Stimulated activated CD4-positive, alpha-beta T cell treated with anti-CD3 and anti-CD28 coated beads, Interleukin-15, amount 100 ng/mL, for 24 hours (primary cell): ENCODE measurements around the gene TBX6.
"Not testable (repeated sequence)": the region's sequence is repeated elsewhere in the genome, so short reads cannot be mapped to it uniquely, and the experiment has no call there.

Experiments used
- DNase-seq: peaks from one replicate; pipeline ENCODE4 v3.0.0-alpha.2; 2020

TBX6 gene

DNA sequence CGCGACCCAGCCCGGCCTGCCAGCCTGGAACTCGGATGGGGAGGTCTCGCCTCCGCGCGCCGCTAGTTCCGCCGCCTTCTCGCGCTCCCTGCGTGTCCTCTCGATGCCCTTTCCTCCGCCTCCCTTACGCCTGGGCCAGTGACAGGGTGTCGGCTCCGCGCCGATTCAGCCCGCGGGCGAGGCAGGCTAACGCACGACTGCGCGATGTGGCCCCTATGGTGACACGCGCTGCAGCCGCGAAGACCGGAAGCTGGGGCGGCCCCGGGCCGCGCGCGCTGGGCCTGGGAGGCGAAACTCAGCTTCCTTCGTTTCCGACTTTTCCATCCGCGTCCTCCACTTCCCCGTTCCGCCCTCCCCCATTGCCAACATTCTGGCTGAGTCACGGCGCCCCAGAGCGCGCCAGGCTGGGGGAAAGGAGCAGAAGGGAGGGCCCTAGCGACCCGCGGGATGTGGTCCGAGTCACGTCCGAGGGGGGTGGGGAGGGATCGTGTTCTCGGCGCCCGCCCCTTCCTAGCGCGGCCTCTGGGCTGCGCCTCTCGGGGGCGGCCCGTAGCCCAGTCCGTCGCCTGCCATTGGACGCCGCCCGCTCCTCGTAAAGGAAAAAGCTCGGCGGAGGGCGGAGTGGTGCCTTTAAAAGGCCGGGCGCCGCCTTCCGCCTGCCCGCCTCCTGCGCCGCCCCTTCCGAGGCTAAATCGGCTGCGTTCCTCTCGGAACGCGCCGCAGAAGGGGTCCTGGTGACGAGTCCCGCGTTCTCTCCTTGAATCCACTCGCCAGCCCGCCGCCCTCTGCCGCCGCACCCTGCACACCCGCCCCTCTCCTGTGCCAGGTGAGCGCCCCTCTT is 26.4 kb downstream of the TBX6 start, which contains the start of gene ALDOA:
TSS of gene ALDOA (plus strand) at position 659 of the 841 bp plus-strand sequence. CDS start 1,138 bp downstream, outside the sequence.
- peak; percentile 99 for DNase-seq

DNA sequence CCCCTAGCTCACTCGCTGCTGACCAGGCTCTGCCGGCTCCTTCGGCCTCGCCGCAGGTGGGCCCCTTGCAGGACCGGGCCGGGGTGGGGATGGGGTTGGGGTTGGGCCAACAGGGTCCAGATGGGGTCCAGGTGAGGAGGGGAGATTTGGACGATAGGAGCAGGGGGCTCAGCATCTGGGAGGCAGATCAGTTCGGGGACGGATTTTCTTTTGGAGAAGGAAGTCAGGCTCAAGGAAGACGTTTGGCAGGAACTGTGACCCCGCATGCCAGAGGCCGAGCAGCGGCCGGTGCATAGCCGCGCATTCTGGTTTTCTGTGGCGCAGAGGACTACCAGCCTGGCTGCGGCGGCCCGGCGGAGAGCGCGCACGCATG is 27.0 kb downstream of the TBX6 start:
- DNase-seq: no peak

- DNase-seq: peak; percentile 86
Measured at GRCh38 chr16:30063893-30064728, 27.6 kb downstream of the TBX6 start.

DNA sequence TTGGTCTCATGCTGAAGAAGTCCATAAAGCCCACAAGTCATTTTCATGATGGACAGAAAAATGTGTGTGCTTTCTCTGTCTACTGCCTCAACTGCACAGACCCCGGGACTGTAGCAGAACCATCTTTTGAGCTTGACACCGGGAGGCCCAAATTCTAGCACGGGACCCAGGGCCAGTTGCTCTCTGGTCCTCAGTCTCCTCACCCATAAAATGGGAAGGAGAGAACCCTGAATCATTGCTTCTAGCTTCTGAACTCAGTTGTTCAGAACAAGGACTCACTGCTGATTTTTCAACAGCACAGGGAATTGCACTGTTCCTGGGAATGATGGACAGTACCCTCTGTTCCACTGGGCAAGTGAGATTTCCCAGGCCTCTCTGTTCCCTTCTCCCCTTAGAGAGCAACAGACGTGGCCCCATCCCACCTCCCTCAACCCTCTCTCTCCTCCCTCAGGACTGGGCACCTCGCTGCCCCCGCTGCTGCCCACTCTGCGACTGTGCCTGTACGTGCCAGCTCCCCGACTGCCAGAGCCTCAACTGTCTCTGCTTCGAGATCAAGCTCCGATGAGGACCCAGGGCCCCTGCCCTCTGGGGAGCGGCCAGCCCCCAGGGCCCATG is 28.3 kb downstream of the TBX6 start:
- no peak for DNase-seq

DNA sequence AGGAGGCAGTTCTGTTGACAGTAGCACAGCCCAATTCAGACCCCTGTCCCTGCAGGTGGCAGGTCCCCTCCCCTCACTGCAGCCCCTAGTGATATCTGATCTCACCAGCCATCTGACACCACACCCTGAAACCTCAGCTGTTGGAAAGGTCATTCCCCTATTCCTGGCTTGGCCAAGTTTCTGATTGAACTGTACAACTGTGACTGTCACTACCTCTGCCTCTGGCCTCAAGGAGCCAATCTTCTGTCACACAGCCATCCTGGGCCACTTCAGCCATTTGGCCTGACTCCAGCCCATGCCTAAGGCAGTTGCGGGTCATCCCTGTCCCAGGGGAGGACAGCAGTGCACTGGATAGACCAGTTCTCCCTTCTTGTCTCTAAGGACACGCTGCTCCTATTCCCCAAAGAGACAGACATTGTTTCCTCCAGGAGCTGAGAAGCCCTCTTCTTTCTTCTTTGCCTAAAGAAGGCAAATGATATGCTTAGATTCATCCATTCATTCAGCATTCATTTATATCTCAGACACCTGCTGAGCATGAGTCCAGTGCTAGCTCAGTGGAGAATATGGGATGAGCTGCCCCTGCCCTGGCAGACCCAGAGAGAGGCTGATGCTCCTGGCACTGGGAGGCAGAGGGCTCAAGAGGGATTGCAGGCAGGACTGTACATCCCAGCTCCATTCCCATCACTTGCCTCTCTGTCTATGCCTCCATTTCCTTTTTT is 30.7 kb downstream of the TBX6 start:
- DNase-seq: no peak

DNA sequence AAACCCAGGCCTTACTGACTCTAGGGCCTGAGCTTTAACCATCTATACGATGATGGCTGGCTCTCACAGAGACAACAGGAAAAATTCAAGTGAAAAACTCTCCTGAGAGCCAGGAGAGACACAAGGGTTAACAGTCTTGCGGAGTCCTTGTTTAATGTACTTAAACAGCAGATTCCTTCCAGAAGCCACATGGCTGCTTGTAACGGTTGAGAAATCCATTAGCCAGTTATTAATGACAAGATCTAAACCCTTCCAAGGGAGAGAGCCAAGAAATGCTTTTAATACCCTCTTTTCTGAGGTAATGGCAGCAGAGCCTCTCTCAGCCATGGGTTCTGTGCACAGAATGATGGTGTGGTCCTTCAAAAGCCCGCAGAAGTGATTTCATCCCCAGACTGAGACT is 31.4 kb downstream of the TBX6 start:
- no peak for DNase-seq

- DNase-seq: peak; percentile 74
Measured at GRCh38 chr16:30054959-30055553, 36.7 kb downstream of the TBX6 start.

DNA sequence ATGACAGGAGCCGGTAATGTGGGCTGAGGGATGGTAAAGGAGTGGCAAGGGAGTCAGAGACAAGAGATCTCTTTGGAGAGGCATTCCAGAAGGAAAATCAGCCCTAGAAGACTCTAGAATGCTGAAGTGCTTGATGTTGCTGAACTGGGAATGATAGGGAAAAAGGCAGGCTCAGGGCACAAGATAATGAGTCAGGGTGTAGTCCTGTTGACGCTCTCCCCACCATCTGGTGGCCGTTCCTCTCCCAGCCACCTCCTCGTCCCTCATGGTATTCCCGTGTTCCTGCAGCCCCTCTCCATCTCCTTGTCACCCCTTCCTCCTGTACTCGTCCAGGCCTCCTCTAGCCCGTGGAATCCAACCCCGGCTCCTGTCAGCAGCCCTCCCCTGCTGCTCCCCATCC is 37.3 kb downstream of the TBX6 start:
- no peak for DNase-seq

- peak; percentile 16 for DNase-seq
Measured at GRCh38 chr16:30053376-30054015, 38.2 kb downstream of the TBX6 start.

DNA sequence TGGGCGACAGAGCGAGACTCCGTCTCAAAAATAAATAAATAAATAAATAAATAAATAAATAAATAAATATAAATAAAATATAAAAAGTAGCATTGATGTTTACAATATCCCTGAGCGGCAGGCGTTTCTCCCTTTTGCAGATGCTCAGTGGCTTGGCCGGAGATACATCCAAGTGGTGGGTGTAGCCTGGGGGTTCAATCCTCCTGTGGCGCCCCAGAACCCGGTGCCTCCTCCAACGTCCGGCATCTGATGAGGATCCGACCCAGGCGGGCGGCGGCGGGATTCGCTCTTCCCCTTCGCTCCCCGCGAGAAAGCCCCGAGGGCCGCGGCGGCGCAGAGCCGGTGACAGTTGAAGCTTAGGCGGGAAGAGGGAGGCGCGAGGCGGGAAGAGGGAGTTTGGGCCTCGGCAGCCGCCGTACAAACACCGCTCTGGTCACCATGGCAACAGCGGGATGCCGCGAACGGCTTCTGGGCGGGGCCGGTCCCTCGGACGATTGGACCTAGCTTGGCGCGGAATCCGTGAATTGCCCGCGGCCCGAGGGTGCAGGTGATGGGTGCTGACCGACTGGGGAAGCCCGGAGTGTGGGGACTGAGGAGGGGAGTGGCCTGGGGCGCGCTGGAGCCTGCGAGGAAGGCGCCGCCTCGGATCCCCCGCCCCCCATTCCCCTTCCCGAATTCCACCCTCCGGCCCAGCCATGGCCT is 38.9 kb downstream of the TBX6 start:
- DNase-seq: peak; percentile 96

GRCh38 chr16:30051518-30051917 is 40.2 kb downstream of the TBX6 start:
- DNase-seq: no peak

DNA sequence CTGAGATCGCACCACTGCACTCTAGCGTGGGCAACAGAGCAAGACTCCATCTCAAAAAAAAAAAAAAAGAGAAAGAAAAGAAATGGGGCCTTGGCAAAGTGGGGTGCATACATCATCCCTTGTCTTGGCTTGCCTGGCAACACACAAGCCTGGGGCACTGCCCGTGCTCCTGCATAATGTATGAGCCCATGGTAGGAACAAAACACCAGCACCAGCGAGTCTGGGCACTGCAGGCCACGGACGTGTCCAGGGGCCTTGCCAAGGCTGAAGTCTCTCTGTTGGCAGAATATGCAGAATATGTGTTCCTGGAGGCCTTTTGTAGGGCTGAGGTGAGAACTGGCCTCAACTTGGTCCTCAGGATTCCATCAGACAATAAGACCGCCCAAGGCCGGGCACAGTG is 41.9 kb downstream of the TBX6 start:
- DNase-seq: no peak

DNA sequence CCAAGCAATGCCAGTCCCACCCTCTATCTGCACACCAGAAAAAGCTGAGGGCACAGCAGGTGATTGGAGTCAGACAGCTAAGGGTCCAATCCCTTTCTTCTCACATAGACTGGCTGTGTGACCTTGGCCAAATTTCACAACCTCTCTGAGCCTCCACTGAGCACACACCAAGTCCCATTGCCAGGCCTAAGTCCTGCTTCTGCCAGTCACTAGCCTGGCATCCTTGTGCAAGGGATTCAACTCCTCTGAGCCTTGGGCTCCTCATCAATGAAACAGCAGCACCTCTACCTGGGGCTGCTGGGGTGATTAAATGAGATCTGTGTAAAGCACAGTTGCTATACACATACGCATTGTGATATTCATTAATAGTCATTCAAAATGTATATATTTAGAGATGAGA is 45.1 kb downstream of the TBX6 start:
- DNase-seq: no peak

DNA sequence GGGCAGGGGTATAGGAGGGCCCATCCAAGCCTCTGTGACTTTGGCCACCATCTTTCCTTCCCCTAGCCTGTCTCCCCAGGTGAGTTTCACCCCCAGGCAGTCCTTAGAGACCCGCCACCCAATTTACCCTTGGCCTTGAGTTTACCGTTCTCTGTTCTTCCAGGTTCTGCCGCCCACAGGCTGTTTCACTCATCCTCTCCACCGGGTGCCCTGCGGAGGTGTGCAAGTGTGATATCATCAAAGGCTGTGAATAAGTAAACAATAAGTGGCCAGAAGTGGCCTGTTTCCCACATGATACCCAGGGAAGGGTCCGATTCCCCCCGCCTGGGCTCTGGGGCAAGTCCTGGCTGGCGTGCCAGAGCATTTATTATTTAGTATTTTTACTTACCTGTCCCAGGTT is 45.5 kb downstream of the TBX6 start:
- no peak for DNase-seq

GRCh38 chr16:30041841-30042240 is 49.9 kb downstream of the TBX6 start:
- no peak for DNase-seq

GRCh38 chr16:30040690-30041089 is 51.0 kb downstream of the TBX6 start:
- not testable (repeated sequence) for DNase-seq

DNA sequence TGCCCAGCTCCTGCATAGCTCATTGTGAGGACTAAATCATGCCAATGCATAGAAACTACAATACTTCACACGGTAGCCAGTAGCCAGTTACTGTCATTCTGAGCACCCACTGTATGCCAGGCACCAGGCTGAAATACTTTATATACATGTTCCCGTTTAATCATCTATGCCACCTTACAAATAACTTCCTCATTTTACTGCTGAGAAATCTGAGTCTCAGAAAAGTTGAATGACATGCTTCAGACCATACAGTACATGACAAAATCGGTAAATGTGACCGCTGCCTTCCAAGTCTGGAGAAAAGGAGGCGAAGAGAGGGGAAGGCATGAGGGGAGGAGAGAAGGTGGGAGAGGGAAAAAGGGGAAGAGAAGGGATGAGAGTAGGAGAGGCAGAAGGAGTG is 51.5 kb downstream of the TBX6 start:
- no peak for DNase-seq
